Stimulated activated CD4-positive, alpha-beta T cell treated with anti-CD3 and anti-CD28 coated beads, TNF-alpha, amount 100 ng/mL, for 4 hours (primary cell): ENCODE data around the gene HERPUD2.
"Not testable (repeated sequence)": the region's sequence is repeated elsewhere in the genome, so short reads cannot be mapped to it uniquely, and the experiment has no call there.

Experiments
- DNase-seq, 3 experiments: peaks; one replicate each; pipeline ENCODE4 v3.0.0-alpha.2; 2020; ENCODE audit warnings: low read depth in 3 of 3

The HERPUD2 gene

GRCh38 chr7:35605760-35606159, 89.2 kb downstream of the HERPUD2 start:
- no peak for DNase-seq

- no peak for DNase-seq
Measured at GRCh38 chr7:35604595-35604994, 90.3 kb downstream of the HERPUD2 start.

- no peak for DNase-seq
Measured at GRCh38 chr7:35599645-35600044, 95.3 kb downstream of the HERPUD2 start.

- no peak for DNase-seq
Measured at GRCh38 chr7:35599061-35599460, 95.9 kb downstream of the HERPUD2 start.

- DNase-seq = no peak
Measured at GRCh38 chr7:35596061-35596460, 98.9 kb downstream of the HERPUD2 start.

- DNase-seq = no peak
Measured at GRCh38 chr7:35593899-35594298, 101.0 kb downstream of the HERPUD2 start.

- DNase-seq = no peak
Measured at GRCh38 chr7:35588647-35589046, 106.3 kb downstream of the HERPUD2 start.

- DNase-seq = no peak
Measured at GRCh38 chr7:35584990-35585389, 109.9 kb downstream of the HERPUD2 start.

- not testable (repeated sequence) for DNase-seq
Measured at GRCh38 chr7:35584533-35584932, 110.4 kb downstream of the HERPUD2 start.
